ENCODE results near the gene WDR88. TPM values are rescaled to one million over a fixed set of nuclear protein-coding genes. Genes with fewer than 3 reads are reported as not detected.

WDR88 gene
- total and polyA plus RNA-seq, 10 of the 15 experiments (the other 5 are each of a cell fraction or from before 2014, with no cell fraction given): 0.19 to 0.34 TPM; not detected in 8

GRCh38 chr19:33110137-33110910, 21.6 kb upstream of the WDR88 start:
- H4K20me1 ChIP-seq (ENCODE audit: control insufficient read depth, insufficient read depth): no peaks in the 10 kb centered on the region
- ChIA-PET CTCF (interaction anchor here (0.7 to 1.4 kb wide), 2 partner anchors 12 to 14 kb away, joined by 3 read pairs; no protein-coding TSS in a partner anchor), SMC1A (ENCODE audit: uncharacterized antibody, unreplicated experiment) (no interaction called here), POLR2A (no interaction called here), RAD21 (ENCODE audit: unreplicated experiment) (no interaction called here)
- FAIRE-seq (no peak), DNase-seq (ENCODE audit: low read depth, low spot score) (no peak), ATAC-seq (no peak)
- no peaks in the 10 kb centered on the region for H3K79me2 ChIP-seq (ENCODE audit: control insufficient read depth, insufficient read depth, low read length)
- H3K9ac ChIP-seq (ENCODE audit: control insufficient read depth, insufficient read depth, low read length): no peak overlapping the region
- H3K36me3 ChIP-seq (ENCODE audit: control insufficient read depth in 2 of 2, insufficient read depth in 2 of 2, low read length in 1 of 2): peaks cover 6 to 16% of the 10 kb centered on the region in 2 experiments
- in situ Hi-C loops (cut with MboI) (no loop called here), intact Hi-C loops (cut with micrococcal nuclease; ENCODE audit: unreplicated experiment) (no loop called here)
- no peak overlapping the region for H3K4me2 ChIP-seq (ENCODE audit: control insufficient read depth, insufficient read depth)
- no peaks in the 10 kb centered on the region for H3K9me3 ChIP-seq (replicated peaks; ENCODE audit: control insufficient read depth, insufficient read depth, low read length)
- H3K4me3 ChIP-seq: no peak overlapping the region
- WGBS (ENCODE audit: insufficient coverage, insufficient replicate concordance, low lambda C conversion rate, missing lambda C conversion rate): 65% methylated on average over 9 of the region's 9 CpGs
- no peak for TF ChIP-seq RAD21 (IDR thresholded peaks at IDR 0.05; ENCODE audit: insufficient read depth, low read depth, low read length)
- TF ChIP-seq SREBF1 (IDR thresholded peaks at IDR 0.05; ENCODE audit: low read length): no peak
- no peak for TF ChIP-seq HDGF (IDR thresholded peaks at IDR 0.05)
- no peak for TF ChIP-seq RAD51 (IDR thresholded peaks at IDR 0.05)
- TF ChIP-seq, protein P1, sequence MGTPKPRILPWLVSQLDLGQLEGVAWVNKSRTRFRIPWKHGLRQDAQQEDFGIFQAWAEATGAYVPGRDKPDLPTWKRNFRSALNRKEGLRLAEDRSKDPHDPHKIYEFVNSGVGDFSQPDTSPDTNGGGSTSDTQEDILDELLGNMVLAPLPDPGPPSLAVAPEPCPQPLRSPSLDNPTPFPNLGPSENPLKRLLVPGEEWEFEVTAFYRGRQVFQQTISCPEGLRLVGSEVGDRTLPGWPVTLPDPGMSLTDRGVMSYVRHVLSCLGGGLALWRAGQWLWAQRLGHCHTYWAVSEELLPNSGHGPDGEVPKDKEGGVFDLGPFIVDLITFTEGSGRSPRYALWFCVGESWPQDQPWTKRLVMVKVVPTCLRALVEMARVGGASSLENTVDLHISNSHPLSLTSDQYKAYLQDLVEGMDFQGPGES (IDR thresholded peaks at IDR 0.05): no peak
- TF ChIP-seq, protein P2, sequence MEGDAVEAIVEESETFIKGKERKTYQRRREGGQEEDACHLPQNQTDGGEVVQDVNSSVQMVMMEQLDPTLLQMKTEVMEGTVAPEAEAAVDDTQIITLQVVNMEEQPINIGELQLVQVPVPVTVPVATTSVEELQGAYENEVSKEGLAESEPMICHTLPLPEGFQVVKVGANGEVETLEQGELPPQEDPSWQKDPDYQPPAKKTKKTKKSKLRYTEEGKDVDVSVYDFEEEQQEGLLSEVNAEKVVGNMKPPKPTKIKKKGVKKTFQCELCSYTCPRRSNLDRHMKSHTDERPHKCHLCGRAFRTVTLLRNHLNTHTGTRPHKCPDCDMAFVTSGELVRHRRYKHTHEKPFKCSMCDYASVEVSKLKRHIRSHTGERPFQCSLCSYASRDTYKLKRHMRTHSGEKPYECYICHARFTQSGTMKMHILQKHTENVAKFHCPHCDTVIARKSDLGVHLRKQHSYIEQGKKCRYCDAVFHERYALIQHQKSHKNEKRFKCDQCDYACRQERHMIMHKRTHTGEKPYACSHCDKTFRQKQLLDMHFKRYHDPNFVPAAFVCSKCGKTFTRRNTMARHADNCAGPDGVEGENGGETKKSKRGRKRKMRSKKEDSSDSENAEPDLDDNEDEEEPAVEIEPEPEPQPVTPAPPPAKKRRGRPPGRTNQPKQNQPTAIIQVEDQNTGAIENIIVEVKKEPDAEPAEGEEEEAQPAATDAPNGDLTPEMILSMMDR (IDR thresholded peaks at IDR 0.05 in 2 of 3, conservative IDR thresholded peaks at IDR 0.05 in 1 of 3; ENCODE audit: control insufficient read depth in 2 of 3, extremely low read depth in 1 of 3, insufficient read depth in 1 of 3, low read depth in 3 of 3, low read length in 3 of 3): no peak
- H3K27ac ChIP-seq (ENCODE audit: control insufficient read depth, insufficient read depth): no peak overlapping the region
- no TSS peak for BruUV-seq (replicated peaks)
- H2AFZ ChIP-seq (ENCODE audit: control insufficient read depth, low read depth, low read length): no peak overlapping the region
- no peaks in the 10 kb centered on the region for H3K27me3 ChIP-seq (replicated peaks in 1 of 2; ENCODE audit: control insufficient read depth in 2 of 2, insufficient read depth in 2 of 2, low read length in 1 of 2)
- H3K4me1 ChIP-seq (ENCODE audit: control insufficient read depth, insufficient read depth, low read length): no peaks in the 10 kb centered on the region

Measured in GM12878 (cell line).